Nephron progenitor cell (in vitro differentiated cells): ENCODE results near the gene MGMT.
A peak's percentile ranks its signal among the peaks of the same experiment; 100 is the strongest.

Experiments used
- DNase-seq: peaks from one replicate; pipeline ENCODE4 v3.0.0; 2021
- H3K27ac Mint-ChIP-seq: 2 replicates; pipeline ENCODE4 v1.8.0; 2021; ENCODE audit warnings: mild to moderate bottlenecking, moderate library complexity, mixed read lengths
- H3K27me3 Mint-ChIP-seq: 2 replicates; pipeline ENCODE4 v1.8.0; 2021; ENCODE audit warnings: mild to moderate bottlenecking, low read depth, mixed read lengths; ENCODE audit not compliant: poor library complexity
- H3K36me3 Mint-ChIP-seq: 2 replicates; pipeline ENCODE4 v1.8.0; 2021; ENCODE audit warnings: low read depth, mixed read lengths
- H3K4me1 Mint-ChIP-seq: 2 replicates; pipeline ENCODE4 v1.8.0; 2021; ENCODE audit warnings: mixed read lengths
- H3K4me3 Mint-ChIP-seq: 2 replicates; pipeline ENCODE4 v1.8.0; 2021; ENCODE audit warnings: mild to moderate bottlenecking, moderate library complexity, mixed read lengths
- H3K9me3 Mint-ChIP-seq: 2 replicates; pipeline ENCODE4 v1.8.0; 2021; ENCODE audit warnings: mild to moderate bottlenecking, moderate library complexity, mixed read lengths
- TF ChIP-seq, protein P1 (sequence below): fragments of 200-600 bp; sonication (generic); IDR thresholded peaks from 2 replicates; pipeline ENCODE4 v1.5.0; 2021; ENCODE audit warnings: antibody characterized with exemption

Gene MGMT

GRCh38 chr10:129702605-129703004 lies 235.6 kb downstream of the MGMT start:
- Mint-ChIP-seq H3K4me3 (no peak overlapping the region), H3K27ac (no peak overlapping the region), H3K9me3 (no peaks in the 10 kb centered on the region), H3K4me1 (peaks cover 29% of the 10 kb centered on the region), H3K36me3 (peaks cover 8% of the 10 kb centered on the region), H3K27me3 (peaks cover 8% of the 10 kb centered on the region)
- DNase-seq: no peak
- TF ChIP-seq, protein P1, sequence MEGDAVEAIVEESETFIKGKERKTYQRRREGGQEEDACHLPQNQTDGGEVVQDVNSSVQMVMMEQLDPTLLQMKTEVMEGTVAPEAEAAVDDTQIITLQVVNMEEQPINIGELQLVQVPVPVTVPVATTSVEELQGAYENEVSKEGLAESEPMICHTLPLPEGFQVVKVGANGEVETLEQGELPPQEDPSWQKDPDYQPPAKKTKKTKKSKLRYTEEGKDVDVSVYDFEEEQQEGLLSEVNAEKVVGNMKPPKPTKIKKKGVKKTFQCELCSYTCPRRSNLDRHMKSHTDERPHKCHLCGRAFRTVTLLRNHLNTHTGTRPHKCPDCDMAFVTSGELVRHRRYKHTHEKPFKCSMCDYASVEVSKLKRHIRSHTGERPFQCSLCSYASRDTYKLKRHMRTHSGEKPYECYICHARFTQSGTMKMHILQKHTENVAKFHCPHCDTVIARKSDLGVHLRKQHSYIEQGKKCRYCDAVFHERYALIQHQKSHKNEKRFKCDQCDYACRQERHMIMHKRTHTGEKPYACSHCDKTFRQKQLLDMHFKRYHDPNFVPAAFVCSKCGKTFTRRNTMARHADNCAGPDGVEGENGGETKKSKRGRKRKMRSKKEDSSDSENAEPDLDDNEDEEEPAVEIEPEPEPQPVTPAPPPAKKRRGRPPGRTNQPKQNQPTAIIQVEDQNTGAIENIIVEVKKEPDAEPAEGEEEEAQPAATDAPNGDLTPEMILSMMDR: no peak

GRCh38 chr10:129703287-129704137 lies 236.5 kb downstream of the MGMT start:
- Mint-ChIP-seq H3K4me1 (peaks cover 29% of the 10 kb centered on the region), H3K9me3 (no peaks in the 10 kb centered on the region), H3K27ac (peak overlapping the region; percentile 75), H3K36me3 (peaks cover 8% of the 10 kb centered on the region), H3K4me3 (no peak overlapping the region), H3K27me3 (peaks cover 7% of the 10 kb centered on the region)
- TF ChIP-seq, protein P1: no peak
- no peak for DNase-seq

- Mint-ChIP-seq H3K27ac (no peak overlapping the region), H3K4me1 (peaks cover 29% of the 10 kb centered on the region), H3K9me3 (no peaks in the 10 kb centered on the region), H3K4me3 (no peak overlapping the region), H3K27me3 (peaks cover 7% of the 10 kb centered on the region), H3K36me3 (peaks cover 8% of the 10 kb centered on the region)
- TF ChIP-seq, protein P1: no peak
- no peak for DNase-seq
These were observed 237.2 kb downstream of the MGMT start for GRCh38 chr10:129704225-129704624.

DNA sequence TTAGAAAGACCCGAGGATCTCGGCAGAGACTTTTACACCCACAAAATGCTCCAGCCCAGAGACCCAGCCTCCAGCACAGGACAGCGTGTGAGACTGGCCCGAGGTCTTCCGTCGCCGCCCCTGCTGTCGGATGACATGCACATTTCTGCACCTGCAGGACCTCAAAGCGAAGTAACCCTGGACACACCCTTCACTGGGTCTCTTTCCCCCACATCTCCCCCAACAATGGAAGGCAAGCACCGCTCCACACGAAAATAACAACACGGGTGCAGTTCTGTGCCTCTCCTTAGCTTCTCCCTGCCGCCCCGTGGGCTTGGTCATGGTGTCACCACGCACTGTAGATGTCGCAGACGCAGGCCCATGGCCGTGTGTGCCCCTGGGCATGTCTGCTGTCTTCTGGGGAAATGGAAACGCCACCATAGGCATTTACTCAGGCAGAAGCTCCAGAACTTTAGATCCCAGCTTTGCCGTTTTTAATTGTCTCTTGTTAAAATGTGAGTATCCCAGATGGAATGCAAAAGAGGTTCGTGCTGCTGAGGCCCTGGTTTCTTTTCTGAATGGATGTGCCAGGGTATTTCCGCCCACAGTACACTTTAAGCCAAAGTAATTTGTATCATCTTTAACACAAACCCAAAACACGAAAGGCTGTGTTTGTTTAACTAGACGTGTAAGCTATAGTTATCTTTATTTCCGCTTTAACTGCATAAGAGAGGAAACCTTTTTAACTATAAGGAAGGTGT lies 237.9 kb downstream of the MGMT start:
- H3K4me3 Mint-ChIP-seq: no peak overlapping the region
- no peaks in the 10 kb centered on the region for H3K9me3 Mint-ChIP-seq
- H3K36me3 Mint-ChIP-seq: peaks cover 8% of the 10 kb centered on the region
- no peak for DNase-seq
- H3K27ac Mint-ChIP-seq: peak overlapping the region; percentile 26
- H3K4me1 Mint-ChIP-seq: peaks cover 29% of the 10 kb centered on the region
- peaks cover 7% of the 10 kb centered on the region for H3K27me3 Mint-ChIP-seq
- TF ChIP-seq, protein P1: no peak

GRCh38 chr10:129705676-129706075 lies 238.6 kb downstream of the MGMT start:
- Mint-ChIP-seq H3K9me3 (no peaks in the 10 kb centered on the region), H3K27me3 (peaks cover 7% of the 10 kb centered on the region), H3K27ac (no peak overlapping the region), H3K36me3 (peaks cover 8% of the 10 kb centered on the region), H3K4me1 (peaks cover 29% of the 10 kb centered on the region), H3K4me3 (no peak overlapping the region)
- DNase-seq: no peak
- TF ChIP-seq, protein P1: no peak
